ENCODE results near the gene CCDC81.

CCDC81 gene

GRCh38 chr11:86440843-86441242 lies 66.2 kb downstream of the CCDC81 start:
- DNase-seq (ENCODE audit: low spot score) = no peak

- no peak for DNase-seq (ENCODE audit: low spot score)
Observed at GRCh38 chr11:86442420-86442819, 67.7 kb downstream of the CCDC81 start.

GRCh38 chr11:86442827-86443226 lies 68.1 kb downstream of the CCDC81 start:
- DNase-seq (ENCODE audit: low spot score) = no peak

- no peak for DNase-seq (ENCODE audit: low spot score)
Observed at GRCh38 chr11:86443415-86443814, 68.7 kb downstream of the CCDC81 start.

- no peak for DNase-seq (ENCODE audit: low spot score)
Observed at GRCh38 chr11:86444981-86445380, 70.3 kb downstream of the CCDC81 start.

GRCh38 chr11:86446163-86446923 lies 71.7 kb downstream of the CCDC81 start:
- DNase-seq (ENCODE audit: low spot score) = no peak

- no peak for DNase-seq (ENCODE audit: low spot score)
Observed at GRCh38 chr11:86446924-86447285, 72.2 kb downstream of the CCDC81 start.

- DNase-seq (ENCODE audit: low spot score) = no peak
Observed at GRCh38 chr11:86447763-86448480, 73.2 kb downstream of the CCDC81 start.

- no peak for DNase-seq (ENCODE audit: low spot score)
Observed at GRCh38 chr11:86449993-86450629, 75.4 kb downstream of the CCDC81 start.

- no peak for DNase-seq (ENCODE audit: low spot score)
Observed at GRCh38 chr11:86453290-86454030, 78.8 kb downstream of the CCDC81 start.

- peak; percentile 84 for DNase-seq (ENCODE audit: low spot score)
Observed at GRCh38 chr11:86456075-86456939, 81.6 kb downstream of the CCDC81 start.

- no peak for DNase-seq (ENCODE audit: low spot score)
Observed at GRCh38 chr11:86458294-86459001, 83.8 kb downstream of the CCDC81 start.

- no peak for DNase-seq (ENCODE audit: low spot score)
Observed at GRCh38 chr11:86459002-86459385, 84.3 kb downstream of the CCDC81 start.

GRCh38 chr11:86459682-86460460 lies 85.2 kb downstream of the CCDC81 start:
- DNase-seq (ENCODE audit: low spot score) = peak; percentile 81

GRCh38 chr11:86460461-86461385 lies 86.0 kb downstream of the CCDC81 start:
- DNase-seq (ENCODE audit: low spot score) = no peak

GRCh38 chr11:86461892-86462291 lies 87.2 kb downstream of the CCDC81 start:
- no peak for DNase-seq (ENCODE audit: low spot score)

- DNase-seq (ENCODE audit: low spot score) = no peak
Observed at GRCh38 chr11:86463120-86463519, 88.4 kb downstream of the CCDC81 start.

GRCh38 chr11:86463955-86464354 lies 89.3 kb downstream of the CCDC81 start:
- no peak for DNase-seq (ENCODE audit: low spot score)

Data from AG08395 (cell line).